ENCODE measurements around the gene AADACL4. TPM values are rescaled to one million over a fixed set of nuclear protein-coding genes. Genes with fewer than 3 reads are reported as not detected.
A peak's percentile ranks its signal among the peaks of the same experiment; 100 is the strongest.

Gene AADACL4
- total and polyA plus RNA-seq, 2 of the 8 experiments (the other 6 are each of a cell fraction or from before 2014, with no cell fraction given) = 0.08 TPM; not detected in 1

- 98% methylated on average over 2 of the region's 2 CpGs; no CpG with 5 or more reads in 1 of the 2 experiments for WGBS, 2 experiments (ENCODE audit: extremely low coverage in 1 of 2, insufficient coverage in 1 of 2, insufficient read length in 1 of 2, insufficient replicate concordance in 2 of 2, low coverage in 1 of 2, low lambda C conversion rate in 2 of 2, missing lambda C conversion rate in 1 of 2)
Measured at GRCh38 chr1:12644237-12644636, 352 bp downstream of the AADACL4 start.

More at GRCh38 chr1:12644237-12644636, 352 bp downstream of the AADACL4 start:
- peaks cover 0 to 5% (median 2%) of the 10 kb centered on the region in 4 experiments; a peak in 4 of 7 replicates for H3K4me1 ChIP-seq (replicated peaks in 1 of 4; ENCODE audit: control insufficient read depth in 3 of 4, insufficient read depth in 4 of 4, low read length in 3 of 4)
- H3K27ac ChIP-seq (ENCODE audit: low read depth, low read length) = no peak overlapping the region
- no peak overlapping the region for H2BK120ac ChIP-seq (replicated peaks; ENCODE audit: low read depth, low read length)
- no peak overlapping the region; the same call in 1 of the 2 replicates for H2BK15ac ChIP-seq (ENCODE audit: low read length)
- H2AFZ ChIP-seq (ENCODE audit: low read length) = peak overlapping the region; percentile 19; the same call in 1 of the 2 replicates
- H3K9ac ChIP-seq (replicated peaks in 1 of 4; ENCODE audit: extremely low read depth in 1 of 4, low read depth in 3 of 4, low read length in 3 of 4) = no peak overlapping the region
- no peaks in the 10 kb centered on the region for H3K79me1 ChIP-seq (ENCODE audit: low read depth, low read length)
- H3K23me2 ChIP-seq (ENCODE audit: low read depth, low read length) = no peaks in the 10 kb centered on the region
- H3K9me3 ChIP-seq (ENCODE audit: insufficient read depth in 2 of 2, low read depth in 1 of 2, low read length in 1 of 2) = peaks cover 0 to 9% of the 10 kb centered on the region in 2 experiments; a peak in 2 of 4 replicates
- no peak overlapping the region for H4K91ac ChIP-seq (replicated peaks; ENCODE audit: insufficient read length, low read length)
- H3K4me3 ChIP-seq (ENCODE audit: extremely low read depth in 1 of 4, insufficient read depth in 2 of 4, low read depth in 3 of 4, low read length in 4 of 4) = no peak overlapping the region
- peak overlapping the region; percentile 77; the same call in 1 of the 2 replicates for H2BK12ac ChIP-seq (ENCODE audit: low read depth, low read length)
- H3K36me3 ChIP-seq (ENCODE audit: control insufficient read depth in 2 of 4, insufficient read depth in 4 of 4, low read length in 3 of 4) = no peaks in the 10 kb centered on the region
- no peak overlapping the region for H3K4me2 ChIP-seq (ENCODE audit: insufficient read depth in 1 of 2, low read depth in 2 of 2, low read length in 2 of 2)
- H3K14ac ChIP-seq (ENCODE audit: insufficient read length) = no peak overlapping the region
- FAIRE-seq (no peak), DNase-seq (ENCODE audit: low read depth in 1 of 2, low spot score in 2 of 2) (no peak)
- no peaks in the 10 kb centered on the region for H4K20me1 ChIP-seq (replicated peaks in 1 of 2; ENCODE audit: control insufficient read depth in 1 of 2, insufficient read depth in 2 of 2, low read length in 2 of 2)
- no peak overlapping the region for H3K56ac ChIP-seq (replicated peaks; ENCODE audit: insufficient read length, low read depth, low read length)
- 0 out of 2 replicates have a peak overlapping the region, but pooled peaks have one; percentile 21 for H2BK20ac ChIP-seq (ENCODE audit: low read length)
- no peaks in the 10 kb centered on the region for H3K79me2 ChIP-seq (ENCODE audit: control insufficient read depth in 1 of 2, insufficient read depth in 2 of 2, low read length in 2 of 2)
- no peak overlapping the region for H2AK5ac ChIP-seq (ENCODE audit: low read depth, low read length)
- no peak overlapping the region for H3K18ac ChIP-seq (ENCODE audit: extremely low read depth, low read length)
- no peaks in the 10 kb centered on the region; a peak in 1 of 7 replicates for H3K27me3 ChIP-seq (replicated peaks in 1 of 4; ENCODE audit: control insufficient read depth in 3 of 4, extremely low read depth in 1 of 4, insufficient read depth in 3 of 4, low read length in 3 of 4)
- CTCF ChIA-PET (ENCODE audit: partially characterized antibody) = interaction anchor here (0.8 to 1.9 kb wide), 3 partner anchors 14 to 43 kb away, joined by 3 to 14 read pairs (median 8); no protein-coding TSS in a partner anchor
- no peak overlapping the region; the same call in 1 of the 2 replicates for H2BK5ac ChIP-seq (ENCODE audit: low read depth, low read length)
- no peak overlapping the region for H4K8ac ChIP-seq (ENCODE audit: extremely low read depth, insufficient read depth, low read length)
- TF ChIP-seq USF2 (IDR thresholded peaks at IDR 0.05; ENCODE audit: low read length) = no peak
- TF ChIP-seq SAP30 (IDR thresholded peaks at IDR 0.05; ENCODE audit: insufficient read depth, insufficient replicate concordance, low read length) = no peak
- TF ChIP-seq SP1 (IDR thresholded peaks at IDR 0.05; ENCODE audit: low read depth, low read length) = no peak
- TF ChIP-seq RXRA (IDR thresholded peaks at IDR 0.05; ENCODE audit: insufficient read depth, low read depth, low read length) = no peak
- no peak for TF ChIP-seq CREB1 (IDR thresholded peaks at IDR 0.05)
- TF ChIP-seq EP300 (IDR thresholded peaks at IDR 0.05; ENCODE audit: borderline replicate concordance in 1 of 2, low read depth in 2 of 2, low read length in 2 of 2) = no peak
- TF ChIP-seq RBBP5 (IDR thresholded peaks at IDR 0.05; ENCODE audit: borderline replicate concordance, low read depth, low read length) = no peak
- no peak for TF ChIP-seq JUN (IDR thresholded peaks at IDR 0.05; ENCODE audit: low read depth, low read length)
- no peak for TF ChIP-seq SUZ12 (IDR thresholded peaks at IDR 0.05; ENCODE audit: low read length)
- no peak overlapping the region for H3K4ac ChIP-seq (replicated peaks; ENCODE audit: insufficient read length, low read depth, low read length)
- no peak overlapping the region for H3K23ac ChIP-seq (ENCODE audit: insufficient read length)
- no peak overlapping the region for H4K5ac ChIP-seq (ENCODE audit: insufficient read length, low read depth, low read length)
- POLR2A ChIA-PET (ENCODE audit: partially characterized antibody) = no interaction called here

Data from H1 (cell line).